Tongue (tissue), 2 donors: ENCODE measurements around the gene GALM. TPM values are rescaled to one million over a fixed set of nuclear protein-coding genes. Genes with fewer than 3 reads are reported as not detected.
"Not testable (repeated sequence)": the region's sequence is repeated elsewhere in the genome, so short reads cannot be mapped to it uniquely, and the experiment has no call there.

ENCODE experiments used
- DNase-seq: peaks from one replicate; pipeline ENCODE4 v3.0.0-alpha.2; 2015
- total RNA-seq: library from RNA; depleted of rRNA; stranded (reverse); fragments of >200 nt; gene quantifications from one replicate; pipeline ENCODE4 v1.2.3, GENCODE V29; 2014

Gene GALM
- total RNA-seq, 1 donor from 2014 or later: 19.7 TPM

- no peak for DNase-seq
Measured at GRCh38 chr2:38682008-38682575, 16.2 kb downstream of the GALM start.

- DNase-seq: not testable (repeated sequence)
Measured at GRCh38 chr2:38682620-38683019, 16.7 kb downstream of the GALM start.

GRCh38 chr2:38683766-38684165 lies 17.9 kb downstream of the GALM start:
- DNase-seq: no peak

- DNase-seq: peak; percentile 19
Measured at GRCh38 chr2:38685116-38685735, 19.3 kb downstream of the GALM start.

- peak; percentile 18 for DNase-seq
Measured at GRCh38 chr2:38690499-38691420, 24.8 kb downstream of the GALM start.

GRCh38 chr2:38691994-38692393 lies 26.1 kb downstream of the GALM start:
- no peak for DNase-seq

- DNase-seq: no peak
Measured at GRCh38 chr2:38692636-38693318, 26.9 kb downstream of the GALM start.

GRCh38 chr2:38697116-38697840 lies 31.4 kb downstream of the GALM start:
- no peak for DNase-seq

- no peak for DNase-seq
Measured at GRCh38 chr2:38698467-38699003, 32.6 kb downstream of the GALM start.

GRCh38 chr2:38700113-38700785 lies 34.3 kb downstream of the GALM start:
- no peak for DNase-seq

- DNase-seq: no peak
Measured at GRCh38 chr2:38700881-38701458, 35.1 kb downstream of the GALM start.

GRCh38 chr2:38701542-38701941 lies 35.6 kb downstream of the GALM start:
- DNase-seq: no peak

GRCh38 chr2:38702413-38702812 lies 36.5 kb downstream of the GALM start:
- peak; percentile 24 for DNase-seq

- not testable (repeated sequence) for DNase-seq
Measured at GRCh38 chr2:38703336-38703735, 37.4 kb downstream of the GALM start.

GRCh38 chr2:38704664-38705063 lies 38.8 kb downstream of the GALM start:
- no peak for DNase-seq

- DNase-seq: no peak
Measured at GRCh38 chr2:38706846-38707345, 41.0 kb downstream of the GALM start.

- not testable (repeated sequence) for DNase-seq
Measured at GRCh38 chr2:38708491-38708890, 42.6 kb downstream of the GALM start.

GRCh38 chr2:38708900-38709566 lies 43.1 kb downstream of the GALM start:
- DNase-seq: no peak

GRCh38 chr2:38709567-38710194 lies 43.8 kb downstream of the GALM start:
- DNase-seq: no peak
